Sciatic nerve (tissue), 2 donors: ENCODE results near the gene GSTCD. TPM values are rescaled to one million over a fixed set of nuclear protein-coding genes. Genes with fewer than 3 reads are reported as not detected.
"Not testable (repeated sequence)": the region's sequence is repeated elsewhere in the genome, so short reads cannot be mapped to it uniquely, and the experiment has no call there.

Experiments used
- ATAC-seq: fragments of 200-7000 bp; cut with Tn5 transposase; one replicate; pipeline ENCODE4 v1.9.1; 2020; ENCODE audit warnings: mild to moderate bottlenecking, moderate library complexity
- DNase-seq: peaks from one replicate; pipeline ENCODE4 v3.0.0-alpha.2; 2020; ENCODE audit warnings: low spot score
- intact Hi-C: fragments of 100-400 bp; cut with DNase I; formaldehyde crosslinking; loops from one replicate; pipeline ENCODE4 v1.14.2; 2022
- total RNA-seq: library from RNA; stranded (reverse); fragmentation: NEBNext Ultra II Directional; extraction: Animal tissue kit (Norgen Biotek cat#: 25700); gene quantifications from one replicate; pipeline ENCODE4 v1.2.1, GENCODE V29; 2021
- donor health status: DM: no; HTN: no; CAD: no.
- donor health status: DM: no; HTN: no; CAD: no.

Gene GSTCD
- total RNA-seq, 1 donor from 2014 or later: 7.4 TPM

DNA sequence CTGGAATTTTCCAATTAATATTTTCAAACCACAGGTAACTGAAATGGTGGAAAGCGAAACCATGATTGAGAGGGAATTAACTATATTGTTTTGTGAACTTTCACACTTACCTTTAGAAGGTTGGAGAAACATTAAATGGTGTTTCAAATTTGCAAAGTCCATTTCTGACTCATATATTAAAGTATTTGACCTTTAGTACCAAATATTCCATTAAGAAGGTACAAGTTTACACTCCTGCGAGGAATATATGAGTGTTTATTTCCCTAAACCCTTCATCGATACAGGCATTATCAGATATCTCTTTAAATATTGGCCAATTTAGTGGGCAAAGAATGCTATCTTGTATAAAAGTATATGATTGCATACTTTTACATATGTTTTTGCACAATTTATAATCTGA, 142.6 kb downstream of the GSTCD start:
- DNase-seq (no peak), ATAC-seq (no peak)
- intact Hi-C loops: no loop called here

DNA sequence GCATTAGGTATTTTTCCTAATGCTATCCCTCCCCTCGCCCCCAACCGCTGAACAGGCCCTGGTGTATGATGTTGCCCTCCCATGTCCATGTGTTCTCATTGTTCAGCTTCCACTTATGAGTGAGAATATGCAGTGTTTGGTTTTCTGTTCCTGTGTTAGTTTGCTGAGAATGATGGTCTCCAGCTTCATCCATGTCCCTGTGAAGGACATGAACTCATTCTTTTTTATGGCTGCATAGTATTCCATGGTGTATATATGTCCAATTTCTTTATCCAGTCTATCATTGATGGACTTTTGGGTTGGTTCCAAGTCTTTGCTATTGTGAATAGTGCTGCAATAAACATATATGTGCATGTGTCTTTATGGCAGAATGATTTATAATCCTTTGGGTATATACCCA, 143.6 kb downstream of the GSTCD start:
- DNase-seq, intact Hi-C loops, ATAC-seq: not testable (repeated sequence)

DNA sequence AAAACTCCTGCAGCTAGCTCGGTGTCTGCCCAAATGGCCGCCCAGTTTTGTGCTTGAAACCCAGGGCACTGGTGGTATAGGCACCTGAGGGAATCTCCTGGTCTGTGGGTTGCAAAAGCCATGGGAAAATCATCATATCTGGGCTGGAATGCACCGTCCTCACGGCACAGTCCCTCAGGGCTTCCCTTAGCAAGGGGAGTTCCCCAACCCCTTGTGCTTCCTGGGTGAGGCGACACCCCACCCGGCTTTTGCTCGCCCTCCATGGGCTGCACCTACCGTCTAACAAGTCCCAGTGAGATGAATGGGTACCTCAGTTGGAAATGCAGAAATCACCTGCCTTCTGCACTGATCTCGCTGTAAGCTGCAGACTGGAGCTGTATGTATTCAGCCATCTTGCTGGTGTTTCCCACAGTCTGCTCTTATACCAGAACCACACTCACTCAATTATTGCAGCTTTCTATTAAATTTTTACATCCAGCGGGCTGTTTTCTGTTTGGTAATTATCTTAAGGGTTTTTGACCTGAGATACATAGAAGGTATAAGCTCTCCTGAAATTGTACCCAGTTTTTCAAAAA, 150.0 kb downstream of the GSTCD start:
- no peak for DNase-seq
- intact Hi-C loops: no loop called here
- ATAC-seq: no peak

DNA sequence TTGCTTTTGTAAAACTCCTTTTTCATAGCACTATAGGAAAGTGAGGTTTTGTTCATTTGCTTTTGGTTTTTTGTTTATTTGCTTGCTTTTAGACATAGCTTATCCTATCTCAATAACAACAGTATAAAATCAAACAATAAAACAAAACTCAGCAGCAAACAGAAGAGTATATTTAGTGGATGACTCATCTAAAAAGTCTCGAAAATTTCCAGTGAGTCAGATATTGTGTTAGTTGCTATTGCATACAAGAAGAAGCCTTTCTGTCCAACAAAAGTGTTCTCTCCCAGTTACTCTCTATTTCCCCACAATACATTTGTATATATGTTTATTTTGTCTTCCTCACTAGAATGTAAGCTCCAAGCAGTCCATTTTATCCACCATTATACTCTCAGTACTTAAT, 150.6 kb downstream of the GSTCD start:
- no peak for ATAC-seq
- no peak for DNase-seq
- intact Hi-C loops: no loop called here

DNA sequence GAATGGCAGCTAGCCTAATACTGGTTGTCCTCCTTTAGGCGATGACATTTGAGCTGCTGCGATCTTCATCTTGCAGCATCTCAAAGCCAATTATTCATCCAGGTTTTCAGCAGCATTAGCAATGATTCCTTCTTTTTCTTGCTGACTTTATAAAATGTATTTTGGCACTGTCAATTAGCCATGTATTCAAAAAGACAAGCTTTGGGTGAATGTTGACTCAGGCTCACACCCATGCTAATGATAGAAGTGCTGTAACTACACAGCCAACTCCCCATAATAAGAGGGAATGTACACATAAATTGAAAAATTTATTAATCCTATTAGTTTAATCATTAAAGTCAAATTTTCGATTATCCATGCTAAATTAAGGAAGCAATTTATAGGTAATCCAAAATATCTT, 162.4 kb downstream of the GSTCD start:
- intact Hi-C loops: no loop called here
- DNase-seq (no peak), ATAC-seq (no peak)

DNA sequence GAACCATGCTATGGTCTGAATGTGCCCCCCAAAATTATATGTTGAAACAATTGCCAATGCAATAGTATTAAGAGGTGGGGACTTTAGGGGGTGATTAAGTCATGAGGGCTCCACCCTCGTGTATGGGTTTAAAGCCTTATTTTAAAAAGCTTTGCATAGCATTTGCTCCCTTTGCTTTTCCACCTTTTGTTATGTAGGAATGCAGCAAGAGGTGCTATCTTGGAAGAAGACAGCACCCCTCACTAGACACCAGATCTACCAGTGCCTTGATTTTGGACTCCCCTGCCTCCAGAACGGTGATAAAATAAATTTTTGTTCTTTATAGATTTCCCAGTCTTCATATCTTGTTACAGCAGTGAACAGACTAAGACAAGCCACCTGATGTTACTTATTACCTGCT, 163.4 kb downstream of the GSTCD start:
- DNase-seq (no peak), ATAC-seq (no peak)
- intact Hi-C loops: no loop called here

DNA sequence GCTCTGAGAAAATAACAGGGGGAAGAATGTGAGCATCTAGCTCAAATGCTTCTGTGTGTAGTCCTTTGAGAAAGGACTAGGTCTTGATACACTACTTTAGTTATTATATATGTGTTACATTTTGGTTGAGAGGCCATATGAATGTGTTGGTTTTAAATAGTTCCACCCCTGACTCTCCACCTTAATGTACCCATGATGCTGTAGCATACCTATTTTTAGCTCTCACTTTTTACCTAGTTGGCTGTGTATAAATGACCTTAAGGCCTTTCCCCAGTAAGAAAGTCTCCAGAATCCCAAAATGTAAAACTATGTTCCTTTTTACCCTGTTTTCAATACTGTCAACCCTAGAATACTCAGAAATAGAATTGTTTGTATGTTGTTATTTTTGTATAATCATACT, 166.6 kb downstream of the GSTCD start:
- intact Hi-C loops: no loop called here
- DNase-seq (no peak), ATAC-seq (no peak)

DNA sequence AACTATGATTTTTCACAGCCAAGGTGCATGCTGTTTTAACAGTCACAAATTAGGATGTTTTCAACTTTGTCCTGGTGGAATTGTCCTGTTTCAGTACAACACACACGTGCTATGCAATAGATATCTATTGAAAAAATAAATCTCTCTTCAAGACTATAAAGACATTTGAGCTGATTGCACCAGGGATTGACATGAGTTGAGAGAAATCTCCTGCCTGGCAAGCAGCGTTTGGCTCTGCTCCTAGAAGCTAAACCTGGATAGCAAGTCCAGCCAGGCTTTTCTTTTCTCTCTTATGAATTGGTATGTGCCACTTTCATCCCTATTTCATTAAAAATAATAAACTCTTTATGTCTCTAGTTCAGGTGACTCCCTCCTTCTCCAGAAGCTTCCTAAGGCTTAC, 170.1 kb downstream of the GSTCD start:
- intact Hi-C loops: no loop called here
- DNase-seq: no peak
- no peak for ATAC-seq

DNA sequence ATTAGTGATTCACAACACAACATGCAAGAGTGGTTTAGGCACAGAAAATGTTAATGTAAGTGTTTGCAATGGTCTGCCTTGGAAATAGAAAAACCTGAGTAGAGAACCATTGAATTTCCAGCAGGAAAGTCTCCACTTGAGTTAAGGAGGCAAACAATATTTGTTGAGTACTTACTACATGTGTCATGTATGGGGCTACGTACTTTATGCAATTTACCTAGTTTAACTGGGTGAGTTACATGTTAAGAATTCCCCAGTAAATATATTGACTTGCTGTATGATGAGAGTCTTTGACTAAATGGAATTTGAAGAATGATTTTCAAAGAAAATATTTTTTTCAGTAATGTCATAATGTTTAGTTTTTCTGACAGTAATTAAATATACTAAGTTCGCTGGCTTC, 178.9 kb downstream of the GSTCD start:
- intact Hi-C loops: no loop called here
- DNase-seq (no peak), ATAC-seq (no peak)

DNA sequence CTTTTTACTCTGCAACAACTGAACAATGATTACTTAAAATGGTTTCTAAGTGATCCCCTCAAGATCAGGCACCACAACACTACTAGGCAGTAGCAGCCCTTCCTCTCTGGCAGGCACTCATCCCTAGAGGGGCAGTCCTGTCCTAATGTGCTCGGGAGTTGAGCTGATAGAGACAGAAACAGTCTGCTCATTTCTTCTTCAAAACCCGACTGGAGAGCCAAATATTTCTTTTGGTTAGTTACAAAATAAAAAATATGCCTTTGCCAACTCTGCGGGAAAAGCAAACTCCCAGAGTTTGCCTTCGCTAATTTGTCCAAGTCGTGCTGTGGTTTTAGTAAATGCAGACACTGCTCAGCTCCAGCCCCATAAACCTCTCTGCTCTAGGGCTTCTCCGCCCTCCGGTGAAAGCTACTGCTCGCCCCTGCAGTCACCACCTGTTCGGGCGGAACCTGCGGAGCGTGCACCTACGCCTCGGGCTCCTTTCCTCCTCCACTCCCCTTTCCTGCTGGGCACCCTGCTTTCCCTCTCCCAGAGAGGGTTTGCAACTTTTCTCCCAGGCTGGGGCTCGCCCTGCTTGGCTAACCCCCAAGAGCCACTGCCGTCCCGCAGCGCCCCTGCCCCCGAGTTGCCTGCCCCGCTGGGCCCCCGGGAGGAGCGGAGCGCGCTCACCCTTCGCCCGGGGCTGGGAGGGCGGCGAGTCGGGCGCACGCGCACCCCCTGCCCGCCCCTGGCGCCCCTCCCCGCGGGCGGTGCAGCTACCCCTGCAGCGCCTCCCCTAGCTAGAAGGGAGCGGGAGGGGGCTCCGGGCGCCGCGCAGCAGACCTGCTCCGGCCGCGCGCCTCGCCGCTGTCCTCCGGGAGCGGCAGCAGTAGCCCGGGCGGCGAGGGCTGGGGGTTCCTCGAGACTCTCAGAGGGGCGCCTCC, 186.3 kb downstream of the GSTCD start, which contains the start of gene NPNT:
Gene NPNT, plus strand, starts transcription at position 812 of the 923 bp plus-strand sequence. CDS start 182 bp downstream, outside the sequence.
- DNase-seq (no peak), ATAC-seq (peak; percentile 51)
- intact Hi-C loops: no loop called here

DNA sequence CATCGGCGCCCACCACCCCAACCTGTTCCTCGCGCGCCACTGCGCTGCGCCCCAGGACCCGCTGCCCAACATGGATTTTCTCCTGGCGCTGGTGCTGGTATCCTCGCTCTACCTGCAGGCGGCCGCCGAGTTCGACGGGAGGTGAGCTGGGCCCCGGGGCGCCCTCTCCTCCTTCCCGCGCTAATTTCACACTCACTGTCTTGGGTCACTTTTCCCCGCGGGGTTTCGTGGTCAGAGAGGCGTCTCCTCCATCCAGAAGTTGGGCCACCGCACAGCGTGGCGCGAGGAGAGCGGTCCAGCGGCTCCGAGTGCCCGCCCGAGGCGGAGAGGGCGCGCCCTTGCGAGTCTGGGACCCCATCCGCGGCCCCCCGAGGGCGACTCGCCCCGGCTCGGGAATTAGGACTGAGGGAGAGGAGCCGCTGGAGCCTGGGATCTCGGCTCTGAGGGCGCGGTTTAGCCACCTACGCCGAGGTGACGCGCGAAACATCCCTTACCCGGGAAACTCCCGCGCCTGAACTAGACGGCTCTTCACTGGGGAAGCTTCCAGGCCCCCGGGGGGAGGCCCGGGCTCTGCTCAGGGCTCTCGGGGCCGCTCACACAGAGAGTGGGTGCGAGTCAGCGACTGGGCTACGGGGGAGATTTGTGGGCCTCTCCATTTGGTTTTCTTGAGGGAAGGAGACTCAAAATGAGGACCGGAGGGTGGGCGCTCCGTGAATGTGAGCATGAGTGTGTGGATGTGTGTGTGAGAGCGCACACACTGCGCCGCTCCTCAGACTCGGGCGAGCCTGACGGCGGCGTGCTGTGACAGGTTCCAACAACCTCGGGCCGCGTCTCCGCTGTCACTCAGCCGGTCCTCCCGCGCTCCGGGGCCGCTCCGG, 187.2 kb downstream of the GSTCD start:
- intact Hi-C loops: no loop called here
- ATAC-seq: peak; percentile 59
- DNase-seq: no peak

DNA sequence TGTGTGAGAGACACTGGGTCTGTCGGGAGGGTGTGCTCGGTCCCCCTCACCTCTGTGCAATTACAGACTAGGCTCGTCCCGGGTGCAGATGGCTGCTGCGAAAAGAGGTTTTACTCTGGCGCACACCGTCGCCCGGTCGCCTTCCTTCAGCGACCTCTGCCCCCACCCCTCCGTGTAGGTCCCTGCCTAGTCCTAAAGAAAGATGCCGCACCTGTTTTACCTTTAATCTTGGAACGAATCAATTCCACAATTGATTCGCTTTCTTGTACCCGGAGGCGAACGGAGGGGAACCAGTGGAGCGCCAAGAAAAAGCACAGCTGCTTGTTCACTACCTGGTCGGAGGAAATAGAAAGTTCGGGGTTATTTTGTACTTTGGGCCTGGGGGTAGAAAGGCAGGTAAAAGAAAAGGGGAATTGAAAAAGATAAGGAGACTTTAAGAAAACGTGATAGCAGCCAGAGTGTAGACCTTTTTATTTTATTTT, 187.9 kb downstream of the GSTCD start:
- ATAC-seq (no peak), DNase-seq (no peak)
- intact Hi-C loops: no loop called here

Other genes with a start within 250 kb of the GSTCD start
- 61.8 TPM for gene PPA2, start 234.7 kb upstream of the GSTCD start, total RNA-seq
- gene ARHGEF38, start 156.2 kb upstream of the GSTCD start, total RNA-seq: 0.40 TPM
- gene INTS12, start 95 bp upstream of the GSTCD start, total RNA-seq: 19.1 TPM
- gene NPNT, start 186.7 kb downstream of the GSTCD start, total RNA-seq: 39.4 TPM